Right hindlimb (tissue), 1 donor: ENCODE measurements around the gene PI4KA.

ENCODE experiments used
- DNase-seq: peaks from one replicate; pipeline ENCODE4 v3.0.0-alpha.2; 2018

Gene PI4KA

DNA sequence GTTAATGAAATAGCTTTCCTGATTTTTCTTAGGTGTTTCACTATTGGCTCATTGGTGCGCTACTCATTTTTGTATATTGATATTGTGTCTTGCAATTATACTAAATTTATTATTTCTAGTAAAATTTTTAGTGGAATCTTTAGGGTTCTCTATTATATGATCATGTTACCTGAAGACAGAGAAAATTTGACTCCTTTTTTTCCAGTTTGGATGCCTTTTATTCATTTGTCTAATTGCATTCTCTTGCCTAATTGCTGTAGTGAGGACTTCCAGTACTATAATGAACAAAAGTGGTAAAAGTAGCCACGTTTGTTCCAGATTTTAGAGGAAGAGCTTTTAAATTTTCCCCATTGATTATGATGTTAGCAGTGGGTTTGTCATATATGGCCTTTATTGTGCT lies 198.7 kb downstream of the PI4KA start:
- no peak for DNase-seq

GRCh38 chr22:20659258-20659657 lies 199.4 kb downstream of the PI4KA start:
- DNase-seq: no peak

GRCh38 chr22:20658433-20659222 lies 200.0 kb downstream of the PI4KA start:
- no peak for DNase-seq

DNA sequence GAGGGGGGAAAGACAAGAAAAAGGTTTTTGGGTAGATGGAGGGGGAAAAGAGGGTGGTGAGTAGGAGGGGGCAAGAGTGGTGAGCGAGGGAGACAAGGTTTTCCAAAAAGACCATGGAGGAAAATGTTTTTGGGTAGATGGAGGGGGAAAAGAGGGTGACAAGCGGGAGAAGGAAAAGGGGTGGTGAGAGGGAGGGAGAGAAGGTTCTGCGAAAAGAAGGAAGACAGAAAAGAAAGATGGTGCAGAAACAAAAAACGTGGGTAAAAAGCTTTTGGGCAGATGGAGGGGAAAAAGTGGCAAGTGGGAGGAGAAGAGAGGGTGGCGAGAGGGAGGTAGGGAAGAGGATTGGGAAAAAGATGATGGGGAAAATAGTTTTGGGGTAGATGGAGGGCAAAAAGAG lies 200.6 kb downstream of the PI4KA start:
- DNase-seq: no peak
